GM19463 (cell line): ENCODE data around the gene KIF3B.
A peak's percentile ranks its signal among the peaks of the same experiment; 100 is the strongest.
"Not testable (repeated sequence)": the region's sequence is repeated elsewhere in the genome, so short reads cannot be mapped to it uniquely, and the experiment has no call there.

Experiments
- ATAC-seq: cut with Tn5 transposase; IDR thresholded peaks from one replicate; pipeline ENCODE4 v1.9.1; 2021; ENCODE audit warnings: mild to moderate bottlenecking, moderate library complexity; ENCODE audit not compliant: unreplicated experiment

The KIF3B gene

GRCh38 chr20:32246208-32246607, 31.2 kb upstream of the KIF3B start:
- ATAC-seq = not testable (repeated sequence)

GRCh38 chr20:32248043-32248442, 29.4 kb upstream of the KIF3B start:
- no peak for ATAC-seq

GRCh38 chr20:32249030-32249738, 28.3 kb upstream of the KIF3B start:
- no peak for ATAC-seq

- ATAC-seq = no peak
These were observed 26.0 kb upstream of the KIF3B start for GRCh38 chr20:32251470-32251869.

GRCh38 chr20:32252189-32252588, 25.3 kb upstream of the KIF3B start:
- ATAC-seq = no peak

GRCh38 chr20:32260973-32261372, 16.5 kb upstream of the KIF3B start:
- not testable (repeated sequence) for ATAC-seq

DNA sequence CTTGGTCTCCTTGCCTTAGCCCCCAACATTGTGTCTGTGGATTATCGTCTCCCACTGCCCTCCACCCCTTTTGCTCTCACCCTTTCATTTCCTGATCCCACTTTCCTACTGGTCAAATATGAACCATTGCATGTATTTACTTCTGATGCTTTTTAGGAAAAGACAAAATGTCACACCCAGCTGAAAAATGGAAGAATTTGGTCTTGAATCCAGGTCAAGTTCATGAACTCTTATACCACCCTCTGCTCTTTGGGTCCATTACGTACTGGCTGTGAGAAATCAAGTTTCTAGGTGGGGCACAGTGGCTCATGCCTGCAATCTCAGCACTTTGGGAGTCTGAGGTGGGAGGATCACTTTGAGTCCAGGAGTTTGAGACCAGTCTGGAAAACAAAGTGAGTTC, 15.8 kb upstream of the KIF3B start:
- no peak for ATAC-seq

- ATAC-seq = no peak
These were observed 14.0 kb upstream of the KIF3B start for GRCh38 chr20:32263398-32263954.

DNA sequence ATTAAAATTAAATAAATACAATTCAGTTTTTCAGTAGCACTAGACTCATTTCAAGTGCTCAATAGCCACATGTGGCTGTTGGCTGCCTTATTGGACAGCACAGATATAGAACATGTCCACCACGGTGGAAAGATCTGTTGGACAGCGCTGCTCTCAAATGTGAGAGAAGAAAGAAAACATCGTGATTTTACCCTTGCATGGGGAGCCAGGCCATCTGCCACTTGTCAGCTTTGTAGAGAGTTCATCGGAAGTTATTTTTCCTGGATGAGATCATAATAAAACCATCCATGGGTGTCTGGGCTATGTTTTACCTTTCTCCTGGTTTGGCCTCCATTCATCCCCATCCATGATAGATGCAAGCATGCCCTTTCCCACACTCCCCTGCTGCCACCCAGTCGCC, 5.8 kb upstream of the KIF3B start:
- ATAC-seq = no peak

GRCh38 chr20:32274359-32274758, 3.1 kb upstream of the KIF3B start:
- ATAC-seq = no peak

GRCh38 chr20:32275163-32275562, 2.3 kb upstream of the KIF3B start:
- ATAC-seq = not testable (repeated sequence)

DNA sequence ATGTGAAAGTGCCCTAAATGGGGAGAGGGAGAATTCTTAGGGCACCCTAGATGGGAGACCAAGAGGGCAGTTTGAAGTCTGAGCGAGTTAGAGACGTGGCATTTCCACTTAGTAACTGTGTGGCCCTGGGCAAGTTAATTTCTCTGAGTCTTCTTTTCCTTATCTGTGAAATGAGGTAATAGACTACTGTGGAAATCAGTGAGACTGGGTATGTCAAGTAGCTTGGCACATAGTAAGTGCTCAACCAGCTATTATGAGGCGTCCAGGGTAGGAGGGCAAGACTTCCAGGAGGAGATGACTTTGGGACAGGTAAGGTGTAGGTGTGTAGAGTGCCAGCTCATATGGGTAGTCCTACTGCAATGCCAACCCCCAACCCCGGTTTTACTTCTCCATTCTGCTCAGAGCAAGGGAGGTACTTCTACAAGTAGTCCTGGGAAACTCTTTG, 770 bp downstream of the KIF3B start:
- ATAC-seq = peak; percentile 71

DNA sequence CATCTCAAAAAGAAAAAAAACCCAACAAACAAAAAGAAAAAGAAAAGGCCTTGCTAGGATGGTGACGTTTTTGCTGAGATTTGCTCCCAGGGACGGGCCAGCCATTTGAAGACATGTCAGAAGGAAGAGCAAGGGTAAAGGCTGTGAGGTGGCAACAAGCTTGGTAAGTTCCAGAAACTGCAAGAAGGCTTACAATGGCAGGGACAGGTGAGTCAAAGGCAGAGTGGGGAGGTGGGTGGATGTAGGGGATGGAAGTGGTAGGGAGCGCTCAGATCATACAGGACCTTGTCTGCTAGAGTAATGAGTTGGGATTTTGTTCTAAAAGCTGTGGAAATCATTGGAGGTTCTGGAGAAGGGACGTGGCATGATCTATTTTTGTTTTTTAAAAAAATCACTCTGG, 4.3 kb downstream of the KIF3B start:
- ATAC-seq = no peak

GRCh38 chr20:32282461-32282860, 5.0 kb downstream of the KIF3B start:
- no peak for ATAC-seq

- peak; percentile 33 for ATAC-seq
These were observed 7.7 kb downstream of the KIF3B start for GRCh38 chr20:32285082-32285620.

GRCh38 chr20:32285621-32286371, 8.3 kb downstream of the KIF3B start:
- peak; percentile 63 for ATAC-seq

GRCh38 chr20:32287231-32287638, 9.8 kb downstream of the KIF3B start:
- no peak for ATAC-seq

DNA sequence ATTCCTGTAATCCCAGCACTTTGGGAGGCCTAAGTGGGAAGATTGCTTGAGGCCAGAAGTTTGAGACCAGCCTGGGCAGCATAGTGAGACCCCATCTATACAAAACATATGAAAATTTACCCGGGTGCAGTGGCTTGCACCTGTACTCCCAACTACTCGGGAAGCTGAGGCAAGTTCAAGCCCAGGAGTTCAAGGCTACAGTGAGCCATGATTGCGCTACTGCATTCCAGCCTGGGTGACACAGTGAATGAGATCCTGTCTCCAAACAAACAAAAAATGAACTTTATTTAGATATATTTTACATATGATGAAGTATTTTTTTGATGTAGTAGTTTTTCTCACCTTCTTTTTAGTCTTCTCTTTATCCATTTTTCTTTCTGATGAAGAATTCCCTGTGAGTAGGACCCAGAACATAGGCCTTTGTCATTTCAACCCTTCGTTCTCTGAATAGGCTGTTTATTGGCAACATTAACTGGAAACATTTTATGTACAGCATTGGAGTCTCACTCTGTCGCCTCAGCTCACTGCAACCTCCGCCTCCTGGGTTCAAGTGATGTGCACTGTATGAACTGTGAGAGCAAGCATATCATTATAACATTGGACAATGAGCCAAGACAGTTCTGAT, 10.9 kb downstream of the KIF3B start:
- no peak for ATAC-seq

GRCh38 chr20:32289299-32289660, 11.8 kb downstream of the KIF3B start:
- not testable (repeated sequence) for ATAC-seq

GRCh38 chr20:32289661-32290431, 12.4 kb downstream of the KIF3B start:
- ATAC-seq = no peak

DNA sequence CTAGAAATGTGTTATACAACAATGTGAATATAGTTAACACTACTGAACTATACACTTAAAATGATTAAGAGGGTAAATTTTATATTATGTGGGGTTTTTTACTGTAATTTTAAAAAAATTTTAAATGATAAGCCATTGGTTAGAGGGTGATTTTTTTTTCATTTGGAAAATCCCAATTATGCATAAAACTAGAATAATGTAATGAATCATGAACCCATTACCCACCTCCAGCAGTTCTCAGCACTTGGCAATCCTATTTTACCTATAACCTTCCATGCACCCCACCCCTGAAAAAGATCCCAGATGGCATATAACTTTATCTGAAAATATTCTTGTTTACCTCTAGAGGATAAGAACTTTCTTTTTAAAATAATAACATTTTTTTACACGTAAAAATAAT, 13.7 kb downstream of the KIF3B start:
- ATAC-seq = no peak
